OCI-LY7 (cell line): ENCODE results near the gene WDFY2. TPM values are rescaled to one million over a fixed set of nuclear protein-coding genes. Genes with fewer than 3 reads are reported as not detected.

Source experiments
- BruUV-seq: library from RNA; stranded (reverse); fragments of 400-500 nt; replicated peaks from 2 replicates; lab custom pipeline; 2021; lab: Mats Ljungman, UMichigan
- CTCF ChIA-PET: fragments of 300-600 bp; sonication (Branson Sonifier 250); formaldehyde crosslinking; loops from one replicate; lab custom pipeline; 2022; ENCODE audit warnings: antibody characterized with exemption; ENCODE audit not compliant: unreplicated experiment; lab: Charles Lee
- POLR2A ChIA-PET: fragments of 300-600 bp; sonication (Branson Sonifier 250); formaldehyde crosslinking; loops from one replicate; lab custom pipeline; 2022; ENCODE audit warnings: antibody characterized with exemption; lab: Charles Lee
- DNase-seq: peaks from one replicate; pipeline ENCODE4 v3.0.0-alpha.2; 2015; ENCODE audit warnings: low spot score
- H2AFZ ChIP-seq: fragments of 200-600 bp; sonication (generic), shearing (Covaris generic); 2 replicates; pipeline ENCODE4 v1.6.1; 2014; ENCODE audit warnings: mild to moderate bottlenecking, antibody characterized with exemption, low read length, moderate library complexity
- H3K27ac ChIP-seq: fragments of 200-600 bp; sonication (generic); 2 replicates; pipeline ENCODE4 v1.5.1; 2014; ENCODE audit warnings: mixed run types, low read depth, mild to moderate bottlenecking, moderate library complexity, low read length, inconsistent platforms; ENCODE audit not compliant: poor library complexity, severe bottlenecking
- H3K36me3 ChIP-seq: fragments of 200-600 bp; sonication (generic); 2 replicates; pipeline ENCODE4 v1.6.1; 2014; ENCODE audit warnings: mild to moderate bottlenecking, antibody characterized with exemption, low read length, moderate library complexity, mixed read lengths; ENCODE audit not compliant: insufficient read depth
- H3K4me1 ChIP-seq: fragments of 200-600 bp; sonication (generic); 2 replicates; pipeline ENCODE4 v1.5.1; 2014; ENCODE audit warnings: mild to moderate bottlenecking, low read length; ENCODE audit not compliant: insufficient read depth, poor library complexity, severe bottlenecking
- H3K4me2 ChIP-seq: fragments of 200-600 bp; sonication (generic); 2 replicates; pipeline ENCODE4 v1.6.1; 2014; ENCODE audit warnings: mild to moderate bottlenecking, low read length
- H3K4me3 ChIP-seq: fragments of 200-600 bp; sonication (generic); 2 replicates; pipeline ENCODE4 v1.5.1; 2014; ENCODE audit warnings: mild to moderate bottlenecking, low read depth, low read length; ENCODE audit not compliant: poor library complexity, severe bottlenecking
- H3K79me2 ChIP-seq: fragments of 200-600 bp; sonication (generic); 2 replicates; pipeline ENCODE4 v1.6.1; 2016; ENCODE audit warnings: low read depth, mild to moderate bottlenecking, low read length, moderate library complexity, mixed read lengths; ENCODE audit not compliant: insufficient read depth
- H3K9me2 ChIP-seq: fragments of 200-600 bp; sonication (generic); 2 replicates; pipeline ENCODE4 v1.6.1; 2016; ENCODE audit warnings: mild to moderate bottlenecking, low read length, mixed read lengths; ENCODE audit not compliant: insufficient read depth
- H3K9me3 ChIP-seq: fragments of 200-600 bp; sonication (generic); 2 replicates; pipeline ENCODE4 v1.6.1; 2014; ENCODE audit warnings: mild to moderate bottlenecking, mixed run types, low read length, mixed read lengths
- H4K20me1 ChIP-seq: fragments of 200-600 bp; sonication (generic); 2 replicates; pipeline ENCODE4 v1.6.1; 2014; ENCODE audit warnings: mild to moderate bottlenecking, antibody characterized with exemption, low read length, moderate library complexity, mixed read lengths; ENCODE audit not compliant: insufficient read depth
- CTCF ChIP-seq: fragments of 200-600 bp; sonication (generic); conservative IDR thresholded peaks from 2 replicates; pipeline ENCODE4 v1.5.1; 2014; ENCODE audit warnings: mild to moderate bottlenecking, antibody characterized with exemption, low read length, moderate library complexity, mixed read lengths
- EZH2phosphoT487 ChIP-seq: fragments of 200-600 bp; sonication (generic); IDR thresholded peaks from 2 replicates; pipeline ENCODE4 v1.6.1; 2018; ENCODE audit warnings: low read depth, borderline replicate concordance, mild to moderate bottlenecking, mixed run types, antibody characterized with exemption, low read length, moderate library complexity, mixed read lengths
- intact Hi-C: fragments of 100-400 bp; cut with micrococcal nuclease; formaldehyde crosslinking; loops from one replicate; pipeline ENCODE4 v1.10.0; 2022; ENCODE audit not compliant: unreplicated experiment
- total RNA-seq, 2 experiments: library from RNA; depleted of rRNA in 1 of 2; stranded (reverse); fragments of >200 nt in 1 of 2; shearing (Covaris generic) in 1 of 2; gene quantifications; 2 replicates each; pipeline ENCODE4 v1.2.3, GENCODE V29; 2014 to 2022

WDFY2 gene
- total RNA-seq, 2 experiments from 2014 or later, result 6.4 to 18.1 TPM

DNA sequence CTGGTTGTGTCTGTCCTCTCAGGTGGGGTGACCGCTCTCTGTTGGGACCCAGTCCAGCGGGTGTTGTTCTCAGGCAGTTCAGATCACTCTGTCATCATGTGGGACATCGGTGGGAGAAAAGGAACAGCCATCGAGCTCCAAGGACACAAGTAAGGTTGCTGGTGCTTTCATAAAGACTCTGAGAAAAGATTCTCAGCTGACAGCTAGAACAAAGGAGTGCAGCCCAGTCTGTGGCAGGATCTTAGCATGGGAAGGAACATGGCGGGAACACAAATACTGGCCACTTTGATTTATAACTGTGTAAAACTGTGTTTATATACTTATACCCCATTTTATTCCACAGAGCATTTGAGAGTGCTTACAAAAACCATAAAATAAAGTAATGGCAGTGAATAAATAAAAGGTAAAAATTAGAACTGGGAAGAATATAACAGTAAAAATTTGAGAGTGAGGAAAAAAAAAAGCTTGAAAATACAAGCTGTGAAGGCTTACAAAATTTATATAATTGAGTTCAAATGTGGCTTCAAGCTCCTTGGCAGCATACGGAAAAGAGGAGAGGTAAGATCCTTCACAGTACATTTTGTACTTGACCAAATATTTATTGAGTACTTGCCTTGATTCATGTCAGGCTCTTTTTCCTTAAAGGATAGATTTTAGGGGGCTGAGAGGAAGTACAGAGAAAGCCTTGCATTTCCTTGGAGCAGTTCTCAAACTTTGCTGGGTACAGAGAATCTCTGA is 154.9 kb downstream of the WDFY2 start:
- Histone ChIP-seq H4K20me1 (no peaks in the 10 kb centered on the region), H3K9me2 (no peaks in the 10 kb centered on the region), H3K27ac (no peak overlapping the region), H3K9me3 (no peaks in the 10 kb centered on the region), H3K4me1 (no peaks in the 10 kb centered on the region), H2AFZ (no peak overlapping the region), H3K4me2 (no peak overlapping the region), H3K36me3 (peaks cover 12% of the 10 kb centered on the region; the same call in 1 of the 2 replicates), H3K79me2 (no peaks in the 10 kb centered on the region), H3K4me3 (no peak overlapping the region)
- no peak for DNase-seq
- BruUV-seq, result no TSS peak
- intact Hi-C loops, result no loop called here
- ChIA-PET POLR2A (interaction anchor here (0.6 to 1.3 kb wide), 4 partner anchors 8 to 43 kb away, joined by 3 to 5 read pairs (median 3); no protein-coding TSS in a partner anchor), CTCF (no interaction called here)
- no peak for TF ChIP-seq CTCF
- TF ChIP-seq EZH2phosphoT487, result no peak

DNA sequence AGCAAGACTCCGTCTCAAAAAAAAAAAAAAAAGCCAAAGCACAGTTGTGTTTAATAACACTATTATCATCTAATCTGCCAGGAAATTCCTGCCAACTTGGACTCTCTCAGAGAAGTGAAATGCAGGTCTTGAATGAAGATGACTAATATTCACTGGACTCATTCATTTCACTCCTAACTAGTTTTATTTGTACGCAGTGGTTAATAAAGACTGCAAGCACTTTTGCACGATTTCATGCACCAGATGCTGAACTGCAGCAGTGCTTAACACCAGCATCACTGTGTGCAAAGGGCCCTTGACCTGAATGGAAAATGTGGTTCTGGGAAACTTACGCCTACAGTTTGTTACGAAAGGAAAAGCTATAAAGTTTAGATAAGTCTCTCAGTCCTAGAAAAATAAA is 156.4 kb downstream of the WDFY2 start:
- ChIA-PET CTCF (no interaction called here), POLR2A (interaction anchor here (0.5 to 1.3 kb wide), 6 partner anchors 9 to 1540 kb away, joined by 3 to 6 read pairs (median 3); no protein-coding TSS in a partner anchor)
- H2AFZ ChIP-seq, result no peak overlapping the region
- H3K9me3 ChIP-seq, result no peaks in the 10 kb centered on the region
- no peak overlapping the region for H3K27ac ChIP-seq
- H3K79me2 ChIP-seq, result no peaks in the 10 kb centered on the region
- no peak for DNase-seq
- intact Hi-C loops, result no loop called here
- no peaks in the 10 kb centered on the region for H3K9me2 ChIP-seq
- H4K20me1 ChIP-seq, result no peaks in the 10 kb centered on the region
- H3K4me3 ChIP-seq, result no peak overlapping the region
- BruUV-seq, result no TSS peak
- no peak overlapping the region for H3K4me2 ChIP-seq
- H3K4me1 ChIP-seq, result no peaks in the 10 kb centered on the region
- no peak for TF ChIP-seq EZH2phosphoT487
- no peak for TF ChIP-seq CTCF
- peaks cover 12% of the 10 kb centered on the region; the same call in 1 of the 2 replicates for H3K36me3 ChIP-seq

GRCh38 chr13:51742031-51742430 is 157.8 kb downstream of the WDFY2 start:
- CTCF ChIA-PET, result no interaction called here
- H3K79me2 ChIP-seq, result no peaks in the 10 kb centered on the region
- no peak overlapping the region for H3K27ac ChIP-seq
- no peak overlapping the region for H3K4me2 ChIP-seq
- TF ChIP-seq CTCF (no peak), EZH2phosphoT487 (no peak)
- no peak overlapping the region for H3K4me3 ChIP-seq
- no peaks in the 10 kb centered on the region for H3K9me2 ChIP-seq
- DNase-seq, result no peak
- peaks cover 12% of the 10 kb centered on the region for H3K36me3 ChIP-seq
- intact Hi-C loops, result no loop called here
- H2AFZ ChIP-seq, result no peak overlapping the region
- H4K20me1 ChIP-seq, result no peaks in the 10 kb centered on the region
- no TSS peak for BruUV-seq
- no peaks in the 10 kb centered on the region for H3K4me1 ChIP-seq
- POLR2A ChIA-PET, result interaction anchor here (0.9 to 1.3 kb wide), 4 partner anchors 14 to 97 kb away, joined by 3 to 4 read pairs (median 3); no protein-coding TSS in a partner anchor
- no peaks in the 10 kb centered on the region for H3K9me3 ChIP-seq
